GM21723 (cell line): Measurements from ENCODE around the gene CFAP74.

Source experiments
- ATAC-seq: cut with Tn5 transposase; IDR thresholded peaks from one replicate; pipeline ENCODE4 v1.9.1; 2021; ENCODE audit warnings: mild to moderate bottlenecking, moderate library complexity; ENCODE audit not compliant: unreplicated experiment

Gene CFAP74

GRCh38 chr1:2003541-2004131, at the start of gene CFAP74:
CFAP74 (minus strand) TSS chr1:2003786; CDS start chr1:1990956, 12,830 bp downstream.
- no peak for ATAC-seq

GRCh38 chr1:2053217-2053616, 49.6 kb upstream of the CFAP74 start:
- no peak for ATAC-seq

- no peak for ATAC-seq
These were observed 49.2 kb upstream of the CFAP74 start for GRCh38 chr1:2052756-2053155.

- ATAC-seq = no peak
These were observed 48.6 kb upstream of the CFAP74 start for GRCh38 chr1:2052054-2052679.

- ATAC-seq = no peak
These were observed 47.5 kb upstream of the CFAP74 start for GRCh38 chr1:2050793-2051682.

- ATAC-seq = no peak
These were observed 46.8 kb upstream of the CFAP74 start for GRCh38 chr1:2050461-2050792.

GRCh38 chr1:2049718-2050431, 46.3 kb upstream of the CFAP74 start, which contains the start of gene PRKCZ:
PRKCZ (plus strand) TSS chr1:2050411; CDS start chr1:2050631, 220 bp downstream.
- ATAC-seq = peak; percentile 77

- no peak for ATAC-seq
These were observed 45.7 kb upstream of the CFAP74 start for GRCh38 chr1:2049225-2049717.

- ATAC-seq = no peak
These were observed 44.5 kb upstream of the CFAP74 start for GRCh38 chr1:2047749-2048729.

- ATAC-seq = no peak
These were observed 43.6 kb upstream of the CFAP74 start for GRCh38 chr1:2046953-2047748.

- ATAC-seq = no peak
These were observed 42.8 kb upstream of the CFAP74 start for GRCh38 chr1:2046174-2046917.

GRCh38 chr1:2045468-2046173, 42.0 kb upstream of the CFAP74 start:
- no peak for ATAC-seq

GRCh38 chr1:2044510-2045319, 41.1 kb upstream of the CFAP74 start:
- no peak for ATAC-seq

GRCh38 chr1:2043886-2044285, 40.3 kb upstream of the CFAP74 start:
- ATAC-seq = no peak

- ATAC-seq = no peak
These were observed 39.5 kb upstream of the CFAP74 start for GRCh38 chr1:2042830-2043773.

GRCh38 chr1:2041887-2042286, 38.3 kb upstream of the CFAP74 start:
- ATAC-seq = no peak
